B cell (primary cell): ENCODE data around the gene KLK4. TPM values are rescaled to one million over a fixed set of nuclear protein-coding genes. Genes with fewer than 3 reads are reported as not detected.
A peak's percentile ranks its signal among the peaks of the same experiment; 100 is the strongest.

Experiments used
- ATAC-seq: fragments of 200-7000 bp; cut with Tn5 transposase; one replicate; pipeline ENCODE4 v1.10.0; 2021; ENCODE audit warnings: low read depth, mild to moderate bottlenecking, moderate number of reproducible peaks, moderate library complexity
- CTCF ChIA-PET: fragments of 350-600 bp; sonication (Branson Sonifier 250); formaldehyde crosslinking; loops from one replicate; lab custom pipeline; 2021; ENCODE audit warnings: antibody characterized with exemption, inconsistent platforms; lab: Charles Lee
- POLR2A ChIA-PET: fragments of 350-600 bp; sonication (Branson Sonifier 250); formaldehyde crosslinking; loops from one replicate; lab custom pipeline; 2021; ENCODE audit warnings: antibody characterized with exemption; lab: Charles Lee
- DNase-seq: peaks from one replicate; pipeline ENCODE4 v3.0.0; 2013
- H2AFZ ChIP-seq: 2 replicates; pipeline ENCODE4 v1.6.1; 2012; ENCODE audit warnings: mild to moderate bottlenecking, low read depth, low read length; ENCODE audit not compliant: insufficient read depth, poor library complexity, severe bottlenecking
- H3K27ac ChIP-seq, 2 donors: 1 replicate in 1 of 2; 2 replicates in 1 of 2; pipeline ENCODE4 v1.5.1; 2012 to 2013; ENCODE audit warnings: low read length in 2 of 2, mild to moderate bottlenecking in 2 of 2, moderate library complexity in 1 of 2
- H3K27me3 ChIP-seq, 4 experiments: fragments of 200-600 bp in 1 of 4; sonication (generic) in 1 of 4; replicated peaks in 1 of 4; 1 replicate in 2 of 4; 2 replicates in 2 of 4; pipeline versions ENCODE4 v1.6.1 to v1.7.0; 2013 to 2016; ENCODE audit warnings: low read length in 3 of 4, mild to moderate bottlenecking in 2 of 4, mixed read lengths in 1 of 4, moderate library complexity in 1 of 4; ENCODE audit not compliant: insufficient read depth in 4 of 4, control insufficient read depth in 3 of 4; ENCODE audit errors: control extremely low read depth in 1 of 4
- H3K36me3 ChIP-seq, 2 experiments: replicated peaks in 1 of 2; 1 replicate in 1 of 2; 2 replicates in 1 of 2; pipeline versions ENCODE4 v1.6.1 to v1.7.1; 2013; ENCODE audit warnings: low read length in 1 of 2; ENCODE audit not compliant: insufficient read depth in 2 of 2, control insufficient read depth in 1 of 2; ENCODE audit errors: control extremely low read depth in 1 of 2, extremely low read depth in 1 of 2
- H3K4me1 ChIP-seq, 2 donors: fragments of 200-600 bp in 1 of 2; sonication (generic) in 1 of 2; 1 replicate in 1 of 2; 2 replicates in 1 of 2; pipeline versions ENCODE4 v1.5.1 to v1.6.1; 2013 to 2017; ENCODE audit warnings: low read length in 2 of 2; ENCODE audit not compliant: control insufficient read depth in 2 of 2, insufficient read depth in 2 of 2
- H3K4me2 ChIP-seq: replicated peaks from 2 replicates; pipeline ENCODE3; 2012; ENCODE audit warnings: mild to moderate bottlenecking, low read depth, low read length; ENCODE audit not compliant: poor library complexity, severe bottlenecking
- H3K4me3 ChIP-seq, 5 experiments: fragments of 200-600 bp in 1 of 5; sonication (generic) in 1 of 5; 1 replicate in 3 of 5; 2 replicates in 2 of 5; pipeline versions ENCODE4 v1.5.1 to v1.7.0; 2011 to 2016; ENCODE audit warnings: low read length in 4 of 5, mild to moderate bottlenecking in 4 of 5, low read depth in 2 of 5, control low read depth in 1 of 5, moderate library complexity in 1 of 5; ENCODE audit not compliant: insufficient read depth in 1 of 5; ENCODE audit errors: control extremely low read depth in 1 of 5, extremely low read depth in 1 of 5
- H3K79me2 ChIP-seq: fragments of 200-600 bp; sonication (generic); one replicate; pipeline ENCODE4 v1.6.0; 2016; ENCODE audit warnings: low read length; ENCODE audit not compliant: control insufficient read depth, insufficient read depth
- H3K9ac ChIP-seq: fragments of 200-600 bp; sonication (generic); 2 replicates; pipeline ENCODE4 v1.6.1; 2017; ENCODE audit warnings: mild to moderate bottlenecking, low read length, moderate library complexity
- H3K9me3 ChIP-seq, 3 donors: one replicate each; pipeline versions ENCODE4 v1.6.1 to v1.7.1; 2013; ENCODE audit warnings: low read length in 2 of 3; ENCODE audit not compliant: control insufficient read depth in 2 of 3, insufficient read depth in 1 of 3; ENCODE audit errors: control extremely low read depth in 1 of 3
- H4K20me1 ChIP-seq: 2 replicates; pipeline ENCODE4 v1.6.0; 2012; ENCODE audit warnings: mild to moderate bottlenecking, low read length; ENCODE audit not compliant: insufficient read depth, control insufficient read depth, poor library complexity, severe bottlenecking
- H3K27ac Mint-ChIP-seq: one replicate; pipeline ENCODE4 v1.8.0; 2021; ENCODE audit warnings: mixed read lengths
- H3K27me3 Mint-ChIP-seq: one replicate; pipeline ENCODE4 v1.8.0; 2021; ENCODE audit warnings: mixed read lengths
- H3K4me1 Mint-ChIP-seq: one replicate; pipeline ENCODE4 v1.8.0; 2021; ENCODE audit warnings: mixed read lengths
- H3K4me3 Mint-ChIP-seq: one replicate; pipeline ENCODE4 v1.8.0; 2021; ENCODE audit warnings: mixed read lengths
- H3K9me3 Mint-ChIP-seq: one replicate; pipeline ENCODE4 v1.8.0; 2022; ENCODE audit warnings: mixed read lengths; ENCODE audit not compliant: insufficient read depth
- CTCF ChIP-seq: fragments of 200-600 bp; IDR thresholded peaks from one replicate; pipeline ENCODE4 v1.8.0; 2022; ENCODE audit warnings: antibody characterized with exemption, mild to moderate bottlenecking
- EZH2 ChIP-seq: IDR thresholded peaks from 2 replicates; pipeline ENCODE4 v1.6.1; 2012; ENCODE audit warnings: borderline replicate concordance, low read depth, mild to moderate bottlenecking, moderate library complexity, low read length; ENCODE audit not compliant: insufficient read depth, poor library complexity, severe bottlenecking
- WGBS: methylation state at CpG from one replicate; pipeline ENCODE4 v1.1.5; 2013; ENCODE audit warnings: missing lambda C conversion rate; ENCODE audit not compliant: insufficient coverage; 5-methylcytosine and 5-hydroxymethylcytosine counted together
- intact Hi-C: fragments of 100-400 bp; cut with micrococcal nuclease; formaldehyde crosslinking; loops from one replicate; pipeline ENCODE4 v1.10.0; 2022
- polyA plus RNA-seq: library from polyadenylated mRNA; depleted of rRNA; stranded (reverse); fragments of >200 nt; gene quantifications from 2 replicates; pipeline ENCODE4 v1.2.3, GENCODE V29; 2012
- total RNA-seq, 2 donors: library from RNA; stranded (reverse); fragments of 120-200 nt in 1 of 2; gene quantifications; 1 replicate in 1 of 2; 2 replicates in 1 of 2; pipeline versions ENCODE4 v1.2.3 to v1.2.4, GENCODE V29; 2013 to 2022

KLK4 gene
- total and polyA plus RNA-seq, 2 donors (not counting 1 experiment from before 2014, with no cell fraction given), result 0.45 to 0.52 TPM

DNA sequence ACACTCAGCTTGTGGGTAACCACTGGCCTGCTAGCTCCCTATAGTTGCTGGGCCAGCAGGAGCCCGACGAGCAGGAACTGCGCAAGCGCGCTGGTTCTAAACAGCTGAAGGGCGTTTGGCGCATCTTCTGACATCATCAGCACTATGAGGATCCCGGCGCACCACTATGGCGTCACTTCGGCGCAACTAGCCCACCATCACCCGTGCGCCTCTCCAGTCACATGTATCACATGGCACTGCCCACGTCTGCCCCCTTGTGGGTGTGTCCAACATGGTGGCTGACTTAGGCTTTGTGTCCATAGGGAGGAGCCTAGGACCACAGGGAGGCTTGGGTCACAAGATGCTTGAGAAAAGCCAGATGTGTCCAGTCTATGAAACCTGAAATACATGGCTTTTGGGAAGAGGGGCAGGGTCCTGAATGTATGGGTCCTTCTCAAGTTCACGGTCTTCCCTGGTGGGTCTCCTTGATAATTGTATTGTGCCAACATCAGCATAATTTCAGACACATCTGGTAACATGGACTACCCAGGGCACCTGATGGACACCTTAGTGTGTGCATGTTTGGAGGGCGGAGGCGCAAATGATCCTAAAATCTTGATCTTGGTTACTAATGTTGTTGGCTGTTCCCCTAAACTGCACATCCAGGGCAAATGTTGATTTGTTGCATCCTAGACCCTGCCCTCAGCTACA, 18.0 kb downstream of the KLK4 start:
- Mint-ChIP-seq H3K9me3 (no peaks in the 10 kb centered on the region), H3K4me3 (no peak overlapping the region), H3K27me3 (no peaks in the 10 kb centered on the region), H3K27ac (peak overlapping the region; percentile 73), H3K4me1 (peaks cover 63% of the 10 kb centered on the region)
- Histone ChIP-seq H3K79me2 (no peaks in the 10 kb centered on the region), H3K4me1 (peaks cover 36 to 47% of the 10 kb centered on the region in 2 donors), H3K4me2 (no peak overlapping the region), H3K27ac (no peak overlapping the region), H3K9ac (no peak overlapping the region), H4K20me1 (no peaks in the 10 kb centered on the region), H3K36me3 (no peaks in the 10 kb centered on the region), H3K4me3 (no peak overlapping the region), H2AFZ (no peak overlapping the region), H3K27me3 (no peaks in the 10 kb centered on the region), H3K9me3 (peaks cover 0 to 17% (median 12%) of the 10 kb centered on the region in 3 donors)
- TF ChIP-seq EZH2 (no peak), CTCF (no peak)
- intact Hi-C loops, result no loop called here
- ChIA-PET CTCF (interaction anchor here (1.0 to 2.9 kb wide), 2 partner anchors 13 to 28 kb away, joined by 3 to 10 read pairs; no protein-coding TSS in a partner anchor), POLR2A (interaction anchor here (1.1 to 1.9 kb wide), 2 partner anchors 18 to 88 kb away, joined by 4 read pairs; no protein-coding TSS in a partner anchor)
- WGBS, result 93% methylated on average over 18 of the region's 18 CpGs
- DNase-seq (no peak), ATAC-seq (no peak)

DNA sequence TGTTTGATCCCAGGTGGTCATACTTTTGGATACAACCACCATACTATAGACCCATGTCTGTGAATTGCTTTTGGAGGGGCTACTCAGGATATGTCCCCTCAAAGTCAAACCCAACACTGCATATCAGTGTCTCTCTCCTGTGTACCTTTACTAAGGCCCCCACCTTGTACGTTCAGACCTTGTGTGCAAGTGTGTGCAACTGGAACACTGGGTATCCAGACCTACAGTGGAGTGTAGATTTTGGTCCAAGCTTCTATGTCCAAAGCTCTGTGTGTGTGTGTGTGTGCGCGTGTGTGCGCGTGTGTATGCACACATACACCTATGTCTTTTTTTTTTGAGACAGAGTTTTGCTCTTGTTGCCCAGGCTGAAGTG, 20.0 kb downstream of the KLK4 start:
- no peak overlapping the region for H3K4me2 ChIP-seq
- no peaks in the 10 kb centered on the region for H3K9me3 Mint-ChIP-seq
- intact Hi-C loops, result no loop called here
- H3K4me1 ChIP-seq, result peaks cover 17 to 28% of the 10 kb centered on the region in 2 donors
- peaks cover 0 to 3% (median 0%) of the 10 kb centered on the region in 4 experiments for H3K27me3 ChIP-seq
- H3K4me1 Mint-ChIP-seq, result peaks cover 44% of the 10 kb centered on the region
- H3K36me3 ChIP-seq, result no peaks in the 10 kb centered on the region
- WGBS, result 80% methylated on average over 1 of the region's 5 CpGs
- TF ChIP-seq EZH2 (no peak), CTCF (no peak)
- peak overlapping the region; percentile 78 for H3K27ac Mint-ChIP-seq
- H3K79me2 ChIP-seq, result no peaks in the 10 kb centered on the region
- H2AFZ ChIP-seq, result no peak overlapping the region
- H3K4me3 Mint-ChIP-seq, result peak overlapping the region; percentile 40
- ATAC-seq, result no peak
- CTCF ChIA-PET, result no interaction called here
- DNase-seq, result no peak
- POLR2A ChIA-PET, result interaction anchor here (0.6 kb wide), 1 partner anchor 1000 kb away, joined by 3 read pairs; no protein-coding TSS in a partner anchor
- H3K9me3 ChIP-seq, result peaks cover 0 to 17% (median 12%) of the 10 kb centered on the region in 3 donors
- H4K20me1 ChIP-seq, result no peaks in the 10 kb centered on the region
- no peak overlapping the region for H3K4me3 ChIP-seq
- peaks cover 5% of the 10 kb centered on the region for H3K27me3 Mint-ChIP-seq
- no peak overlapping the region for H3K9ac ChIP-seq
- H3K27ac ChIP-seq, result peak overlapping the region; percentile 35 to 59
